Neural crest cell (in vitro differentiated cells): ENCODE results near the gene COL18A1. TPM values are rescaled to one million over a fixed set of nuclear protein-coding genes. Genes with fewer than 3 reads are reported as not detected.
"Not testable (repeated sequence)": the region's sequence is repeated elsewhere in the genome, so short reads cannot be mapped to it uniquely, and the experiment has no call there.

Experiments
- DNase-seq: peaks from one replicate; pipeline ENCODE4 v3.0.0; 2021; ENCODE audit warnings: low read depth, mixed read lengths, low spot score
- H3K27ac Mint-ChIP-seq: one replicate; pipeline ENCODE4 v1.8.0; 2021; ENCODE audit warnings: mild to moderate bottlenecking, mixed read lengths; ENCODE audit not compliant: unreplicated experiment
- H3K27me3 Mint-ChIP-seq: 2 replicates; pipeline ENCODE4 v1.8.0; 2021; ENCODE audit warnings: low read depth, mild to moderate bottlenecking, mixed read lengths
- H3K36me3 Mint-ChIP-seq: 2 replicates; pipeline ENCODE4 v1.8.0; 2021; ENCODE audit warnings: low read depth, mild to moderate bottlenecking, mixed read lengths
- H3K4me1 Mint-ChIP-seq: 2 replicates; pipeline ENCODE4 v1.8.0; 2021; ENCODE audit warnings: mixed read lengths
- H3K4me3 Mint-ChIP-seq: one replicate; pipeline ENCODE4 v1.8.0; 2021; ENCODE audit warnings: mild to moderate bottlenecking, mixed read lengths
- H3K9me3 Mint-ChIP-seq: 2 replicates; pipeline ENCODE4 v1.8.0; 2021; ENCODE audit warnings: mixed read lengths
- total RNA-seq: library from RNA; stranded (reverse); gene quantifications from 2 replicates; pipeline ENCODE4 v1.2.1, GENCODE V29; 2021
- TF ChIP-seq, protein P1 (sequence below): fragments of 200-600 bp; sonication (generic); conservative IDR thresholded peaks from 2 replicates; pipeline ENCODE4 v1.5.0; 2021; ENCODE audit warnings: antibody characterized with exemption, mild to moderate bottlenecking

Gene COL18A1
- total RNA-seq, 1 donor from 2014 or later, result 19.2 TPM

DNA sequence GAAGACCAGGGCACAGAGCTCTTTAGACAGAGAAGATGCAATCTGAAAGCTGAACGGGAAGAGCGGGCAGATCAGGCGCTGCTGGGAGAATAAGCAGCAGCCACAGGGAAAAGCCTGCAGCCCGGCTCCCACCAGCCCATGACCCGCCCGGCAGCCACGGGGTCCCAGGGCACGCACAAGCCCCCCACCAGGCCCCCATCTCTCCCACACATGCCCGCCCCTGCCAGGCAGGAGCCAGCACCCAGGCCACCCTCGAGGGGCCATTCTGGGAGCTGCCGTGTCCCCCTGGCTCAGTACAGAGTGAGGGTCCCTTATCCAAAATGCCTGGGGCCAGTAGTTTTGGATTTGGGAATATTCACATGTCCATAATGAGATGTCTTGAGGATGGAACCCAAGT, 120.9 kb downstream of the COL18A1 start:
- Mint-ChIP-seq H3K4me1 (no peaks in the 10 kb centered on the region), H3K36me3 (peaks cover 24% of the 10 kb centered on the region), H3K4me3 (no peak overlapping the region), H3K27ac (no peak overlapping the region), H3K27me3 (no peaks in the 10 kb centered on the region), H3K9me3 (peaks cover 15% of the 10 kb centered on the region)
- no peak for DNase-seq
- TF ChIP-seq, protein P1, sequence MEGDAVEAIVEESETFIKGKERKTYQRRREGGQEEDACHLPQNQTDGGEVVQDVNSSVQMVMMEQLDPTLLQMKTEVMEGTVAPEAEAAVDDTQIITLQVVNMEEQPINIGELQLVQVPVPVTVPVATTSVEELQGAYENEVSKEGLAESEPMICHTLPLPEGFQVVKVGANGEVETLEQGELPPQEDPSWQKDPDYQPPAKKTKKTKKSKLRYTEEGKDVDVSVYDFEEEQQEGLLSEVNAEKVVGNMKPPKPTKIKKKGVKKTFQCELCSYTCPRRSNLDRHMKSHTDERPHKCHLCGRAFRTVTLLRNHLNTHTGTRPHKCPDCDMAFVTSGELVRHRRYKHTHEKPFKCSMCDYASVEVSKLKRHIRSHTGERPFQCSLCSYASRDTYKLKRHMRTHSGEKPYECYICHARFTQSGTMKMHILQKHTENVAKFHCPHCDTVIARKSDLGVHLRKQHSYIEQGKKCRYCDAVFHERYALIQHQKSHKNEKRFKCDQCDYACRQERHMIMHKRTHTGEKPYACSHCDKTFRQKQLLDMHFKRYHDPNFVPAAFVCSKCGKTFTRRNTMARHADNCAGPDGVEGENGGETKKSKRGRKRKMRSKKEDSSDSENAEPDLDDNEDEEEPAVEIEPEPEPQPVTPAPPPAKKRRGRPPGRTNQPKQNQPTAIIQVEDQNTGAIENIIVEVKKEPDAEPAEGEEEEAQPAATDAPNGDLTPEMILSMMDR, result no peak

DNA sequence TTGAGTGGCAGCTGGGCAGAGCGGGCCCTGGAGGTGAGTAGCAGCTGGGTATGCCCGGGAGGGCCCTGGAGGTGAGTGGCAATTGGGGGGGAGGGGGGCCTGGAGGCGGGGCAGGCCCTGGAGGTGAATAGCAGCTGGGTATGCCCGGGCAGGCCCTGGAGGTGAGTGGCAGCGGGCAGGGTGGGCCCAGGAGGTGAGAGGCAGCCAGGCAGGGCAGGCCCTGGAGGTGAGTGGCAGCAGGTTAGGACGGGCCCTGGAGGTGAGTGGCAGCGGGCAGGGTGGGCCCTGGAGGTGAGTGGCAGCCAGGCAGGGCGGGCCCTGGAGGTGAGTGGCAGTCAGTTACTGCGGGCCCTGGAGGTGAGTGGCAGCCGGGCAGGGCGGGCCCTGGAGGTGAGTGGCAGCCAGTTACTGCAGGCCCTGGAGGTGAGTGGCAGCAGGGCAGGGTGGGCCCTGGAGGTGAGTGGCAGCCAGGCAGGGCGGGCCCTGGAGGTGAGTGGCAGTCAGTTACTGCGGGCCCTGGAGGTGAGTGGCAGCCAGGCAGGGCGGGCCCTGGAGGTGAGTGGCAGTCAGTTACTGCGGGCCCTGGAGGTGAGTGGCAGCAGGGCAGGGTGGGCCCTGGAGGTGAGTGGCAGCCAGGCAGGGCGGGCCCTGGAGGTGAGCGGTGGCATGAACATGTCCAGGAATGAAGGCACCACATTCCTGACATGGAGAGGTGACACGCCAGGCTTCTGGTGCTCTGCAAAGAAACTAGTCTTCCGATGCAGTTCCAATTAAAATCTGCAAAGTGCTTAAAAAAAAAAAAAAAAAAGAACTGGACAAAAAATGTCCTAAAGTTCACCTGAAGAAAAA, 122.4 kb downstream of the COL18A1 start:
- H3K9me3 Mint-ChIP-seq, H3K27ac Mint-ChIP-seq, H3K27me3 Mint-ChIP-seq, H3K36me3 Mint-ChIP-seq, H3K4me3 Mint-ChIP-seq, DNase-seq, H3K4me1 Mint-ChIP-seq: not testable (repeated sequence)

DNA sequence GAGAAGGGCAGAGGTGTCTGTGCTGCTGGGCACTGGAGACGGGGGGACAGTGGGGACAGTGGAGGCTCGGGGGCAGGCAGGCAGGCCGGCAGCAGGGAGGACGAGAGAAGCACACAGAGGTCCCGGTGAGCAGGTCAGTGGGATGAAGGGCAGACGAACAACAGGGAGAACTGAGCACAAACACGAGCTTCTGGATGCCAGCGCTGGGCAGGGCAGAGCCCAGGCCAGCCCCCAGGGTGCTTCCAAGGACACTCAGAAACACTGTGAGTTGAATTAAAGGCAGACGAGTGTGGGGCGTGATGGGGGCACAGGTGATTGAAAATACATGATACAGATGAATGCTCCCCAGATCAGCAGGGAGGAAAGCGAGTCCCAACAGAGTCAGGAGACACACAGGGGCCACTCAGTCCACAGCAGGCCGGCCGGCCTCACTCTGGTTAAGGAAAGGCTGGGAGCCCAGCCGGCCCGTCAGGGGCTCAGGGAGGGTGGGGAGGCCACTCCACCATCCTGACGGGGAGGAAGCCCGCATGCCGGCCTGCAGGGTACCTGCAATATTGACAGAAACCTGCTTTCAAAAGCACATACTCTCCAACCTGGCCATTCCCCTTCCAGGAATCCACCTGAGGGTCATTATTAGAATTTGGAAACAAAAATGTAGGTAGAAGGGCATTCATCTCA, 123.2 kb downstream of the COL18A1 start:
- H3K9me3 Mint-ChIP-seq, result no peaks in the 10 kb centered on the region
- TF ChIP-seq, protein P1, result no peak
- no peaks in the 10 kb centered on the region for H3K4me1 Mint-ChIP-seq
- no peak overlapping the region for H3K4me3 Mint-ChIP-seq
- DNase-seq, result no peak
- peak overlapping the region; percentile 35 for H3K27ac Mint-ChIP-seq
- no peaks in the 10 kb centered on the region for H3K27me3 Mint-ChIP-seq
- H3K36me3 Mint-ChIP-seq, result peaks cover 2% of the 10 kb centered on the region

DNA sequence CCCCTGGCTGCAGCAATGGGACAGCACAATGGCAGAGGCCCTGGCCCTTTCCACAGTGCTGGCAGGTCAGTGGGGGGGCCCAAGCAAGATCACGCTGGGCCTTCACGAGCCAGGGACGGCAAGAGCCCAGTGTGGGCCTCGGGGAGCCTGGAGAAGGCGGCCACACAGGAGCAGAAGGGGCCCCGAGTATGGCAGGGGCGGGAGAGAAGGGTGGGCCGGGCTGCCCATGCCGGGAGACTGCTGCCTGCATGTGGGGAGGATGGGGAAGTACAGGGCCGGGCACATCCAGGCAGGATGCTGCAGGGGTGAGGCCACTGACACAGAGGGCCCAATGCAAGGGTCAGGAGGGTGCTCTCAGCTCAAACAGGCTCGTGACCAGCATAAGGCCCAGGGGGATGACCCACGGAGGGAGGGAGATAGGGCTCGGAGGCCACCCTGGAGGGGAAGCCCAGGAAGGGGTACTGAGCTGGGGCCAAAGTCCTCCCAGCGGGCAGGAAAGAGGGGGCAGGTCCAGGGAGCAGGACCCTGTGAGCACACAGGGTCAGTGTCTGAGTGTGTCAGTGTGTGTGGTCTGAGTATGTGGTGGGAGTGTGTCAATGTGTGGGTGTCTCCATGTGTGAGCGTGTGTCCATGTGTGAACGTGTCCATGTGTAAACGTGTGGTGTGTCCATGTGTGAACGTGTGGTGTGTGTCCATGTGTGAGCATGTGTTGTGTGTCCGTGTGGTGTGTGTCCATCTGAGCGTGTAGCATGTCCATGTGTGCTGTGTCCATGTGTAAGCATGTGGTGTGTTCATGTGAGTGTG, 124.2 kb downstream of the COL18A1 start:
- Mint-ChIP-seq H3K4me1 (no peaks in the 10 kb centered on the region), H3K36me3 (no peaks in the 10 kb centered on the region), H3K4me3 (no peak overlapping the region), H3K9me3 (no peaks in the 10 kb centered on the region), H3K27ac (no peak overlapping the region), H3K27me3 (no peaks in the 10 kb centered on the region)
- no peak for DNase-seq
- TF ChIP-seq, protein P1, result no peak

DNA sequence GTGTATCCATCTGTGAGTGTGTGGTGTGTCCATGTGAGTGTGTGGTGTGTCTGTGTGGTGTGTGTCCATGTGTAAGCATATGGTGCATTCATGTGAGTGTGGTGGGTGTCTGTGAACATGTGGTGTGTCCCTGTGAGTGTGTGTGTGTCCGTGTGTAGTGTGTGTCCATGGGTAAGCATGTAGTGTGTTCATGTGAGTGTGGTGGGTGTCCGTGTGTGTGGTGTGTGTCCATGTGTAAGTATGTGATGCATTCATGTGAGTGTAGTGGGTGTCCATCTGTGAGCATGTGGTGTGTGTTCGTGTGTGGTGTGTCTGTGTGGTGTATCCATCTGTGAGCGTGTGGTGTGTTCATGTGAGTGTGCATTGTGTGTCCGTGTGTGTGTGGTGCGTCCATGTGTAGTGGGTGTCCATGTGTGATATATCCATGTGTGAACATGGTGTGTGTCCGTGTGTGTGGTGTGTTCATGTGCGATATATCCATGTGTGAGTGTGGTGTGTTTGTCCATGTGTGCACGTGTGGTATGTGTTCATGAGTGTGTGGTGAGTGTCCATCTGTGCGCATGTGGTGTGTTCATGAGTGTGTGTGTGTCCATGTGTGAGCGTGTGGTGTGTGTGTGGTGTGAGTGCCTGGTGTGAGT, 124.9 kb downstream of the COL18A1 start:
- TF ChIP-seq, protein P1, result no peak
- Mint-ChIP-seq H3K4me3 (no peak overlapping the region), H3K27ac (no peak overlapping the region), H3K9me3 (no peaks in the 10 kb centered on the region), H3K4me1 (no peaks in the 10 kb centered on the region), H3K27me3 (no peaks in the 10 kb centered on the region), H3K36me3 (no peaks in the 10 kb centered on the region)
- DNase-seq, result no peak
